HG03175 (cell line): ENCODE data around the gene SCN5A.

ENCODE experiments used
- ATAC-seq: cut with Tn5 transposase; IDR thresholded peaks from one replicate; pipeline ENCODE4 v1.9.1; 2021; ENCODE audit warnings: mild to moderate bottlenecking, moderate library complexity; ENCODE audit not compliant: unreplicated experiment

SCN5A gene

DNA sequence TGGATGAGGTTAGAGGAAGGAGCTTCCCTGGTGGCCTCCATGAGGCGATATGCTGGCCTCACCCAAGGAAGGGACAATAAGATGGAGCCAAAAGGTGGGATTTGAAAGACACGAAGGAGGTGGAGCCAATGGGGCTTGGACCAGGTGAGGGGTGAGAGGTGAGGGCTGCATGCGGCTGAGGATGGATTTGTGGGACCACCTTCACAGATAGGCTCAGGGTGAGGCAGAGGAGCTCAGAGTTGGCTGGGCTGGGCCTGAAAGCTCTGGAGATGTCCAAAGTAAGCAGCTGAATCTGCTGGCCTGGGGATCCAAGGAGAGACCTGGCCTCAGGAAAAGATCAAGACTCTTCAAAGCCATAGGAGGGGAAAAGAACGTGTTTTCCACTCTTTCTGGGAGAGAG is 103.5 kb downstream of the SCN5A start:
- no peak for ATAC-seq

DNA sequence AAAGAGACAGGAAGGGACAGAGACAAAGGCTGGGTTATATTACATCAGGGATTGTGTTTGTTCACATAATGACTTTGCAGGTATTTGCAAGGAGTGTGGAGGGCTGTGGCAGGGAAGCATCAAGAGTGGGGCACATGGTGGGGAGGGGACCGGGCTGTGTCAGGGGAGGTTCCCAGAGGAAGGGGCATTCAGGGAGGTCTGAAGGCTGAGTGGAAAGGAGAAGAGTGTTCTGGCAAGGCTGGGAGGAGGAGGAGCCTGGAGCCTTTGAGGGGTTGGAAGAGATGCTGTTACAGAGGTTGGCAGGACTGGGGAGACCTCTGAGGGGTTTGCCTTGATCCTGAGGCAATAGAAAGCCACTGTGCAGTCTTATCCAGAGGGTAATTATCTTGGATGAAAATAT is 103.9 kb downstream of the SCN5A start:
- ATAC-seq: no peak

DNA sequence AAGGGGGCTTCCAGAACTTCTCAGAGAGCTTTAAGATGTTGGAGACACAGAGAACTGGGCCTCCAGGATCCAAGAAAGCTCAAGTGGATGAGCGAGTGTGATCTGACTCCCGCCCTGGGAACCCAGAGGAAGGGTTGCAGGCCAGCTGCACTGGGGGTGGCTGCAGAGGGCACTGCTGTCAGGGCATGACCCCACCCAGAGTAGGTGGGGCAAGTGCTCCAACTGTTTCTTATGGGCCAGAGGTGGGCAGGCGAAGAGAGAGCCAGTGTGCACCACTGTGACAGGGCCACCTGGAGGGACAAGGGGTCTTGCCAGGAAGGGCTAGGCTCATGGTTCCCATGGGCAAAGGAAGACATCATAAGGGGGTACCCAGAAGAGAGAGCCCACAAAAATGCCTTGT is 104.6 kb downstream of the SCN5A start:
- ATAC-seq: no peak

DNA sequence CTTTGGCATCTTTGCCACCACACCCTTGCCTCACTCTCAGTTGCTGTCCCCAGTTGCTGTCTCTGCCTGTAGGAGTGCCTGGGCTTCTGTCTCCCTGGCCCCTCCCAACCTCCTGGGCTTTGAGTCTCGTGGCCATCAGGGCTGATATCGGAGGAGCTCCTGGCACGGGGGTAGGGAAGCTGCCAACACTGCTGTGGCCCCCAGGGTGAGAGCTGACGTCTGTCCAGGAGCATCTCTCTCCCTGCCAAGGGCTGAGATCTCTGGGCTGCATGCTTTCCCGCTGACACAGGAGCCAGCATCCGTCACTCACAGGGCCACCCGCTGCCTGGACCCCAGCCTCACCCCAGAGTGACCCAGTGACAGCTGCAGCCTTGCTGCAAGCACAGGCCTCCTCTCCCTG is 105.9 kb downstream of the SCN5A start:
- ATAC-seq: no peak

DNA sequence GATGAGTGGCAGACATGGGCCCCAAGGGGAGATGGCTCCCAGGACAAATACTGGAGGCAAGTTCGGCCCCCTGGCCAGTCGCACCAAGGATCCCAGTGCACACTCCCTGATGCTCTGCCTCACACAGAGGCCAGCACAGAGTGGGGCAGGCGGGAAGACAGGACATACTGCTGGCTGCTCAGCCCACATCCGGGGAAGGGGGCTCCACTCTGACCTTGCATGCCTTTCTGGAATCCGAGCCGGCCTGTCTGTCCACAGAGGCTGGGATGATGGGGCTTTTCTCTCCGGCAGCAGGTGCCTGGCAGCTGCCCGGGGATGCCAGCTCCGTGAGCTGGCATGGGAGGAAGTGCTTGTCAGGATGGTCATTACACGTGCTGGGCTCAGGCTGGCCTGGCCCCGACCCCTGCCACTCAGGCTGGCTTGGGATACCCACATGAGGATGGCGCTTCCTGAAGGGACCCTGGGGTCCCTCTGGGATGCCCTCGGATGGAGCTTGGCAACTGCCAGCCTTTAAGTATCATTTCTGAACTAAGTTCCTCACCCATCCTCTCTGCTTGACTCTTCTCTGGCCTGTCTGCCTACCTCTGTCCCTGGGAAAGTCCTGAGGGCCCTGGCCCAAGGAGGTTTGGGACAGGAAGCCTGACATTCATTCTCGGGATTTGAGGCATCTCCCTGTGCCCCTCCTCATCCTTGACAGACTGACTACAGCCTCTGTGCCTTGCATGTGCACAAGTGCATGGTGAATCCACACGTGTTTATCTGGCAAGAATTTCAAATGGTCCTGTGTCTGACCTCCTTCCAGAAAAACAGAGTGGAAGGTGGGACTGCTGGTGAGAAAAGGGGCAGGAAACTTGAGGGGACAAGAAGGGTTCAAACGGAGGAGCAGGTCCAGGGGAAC is 106.8 kb downstream of the SCN5A start:
- no peak for ATAC-seq

DNA sequence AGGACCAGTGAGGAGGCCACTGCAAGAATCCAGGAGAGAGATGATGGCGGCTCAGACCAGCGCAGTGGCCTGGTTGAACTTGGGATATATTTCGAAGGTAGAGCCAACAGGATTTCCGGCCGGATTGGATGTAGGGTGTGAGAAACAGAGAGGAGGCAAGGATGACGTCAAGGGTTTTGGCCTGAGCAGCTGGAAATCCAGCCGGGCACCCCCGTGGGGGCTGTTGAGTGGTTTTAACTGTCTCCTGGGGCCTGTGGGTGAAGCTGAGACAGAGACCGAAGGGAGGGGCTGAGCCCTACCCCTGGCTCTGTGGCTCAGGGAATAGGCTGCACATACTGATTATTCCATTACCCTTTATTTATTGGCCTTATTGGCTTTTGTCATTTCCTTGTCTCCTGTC is 107.7 kb downstream of the SCN5A start:
- no peak for ATAC-seq

DNA sequence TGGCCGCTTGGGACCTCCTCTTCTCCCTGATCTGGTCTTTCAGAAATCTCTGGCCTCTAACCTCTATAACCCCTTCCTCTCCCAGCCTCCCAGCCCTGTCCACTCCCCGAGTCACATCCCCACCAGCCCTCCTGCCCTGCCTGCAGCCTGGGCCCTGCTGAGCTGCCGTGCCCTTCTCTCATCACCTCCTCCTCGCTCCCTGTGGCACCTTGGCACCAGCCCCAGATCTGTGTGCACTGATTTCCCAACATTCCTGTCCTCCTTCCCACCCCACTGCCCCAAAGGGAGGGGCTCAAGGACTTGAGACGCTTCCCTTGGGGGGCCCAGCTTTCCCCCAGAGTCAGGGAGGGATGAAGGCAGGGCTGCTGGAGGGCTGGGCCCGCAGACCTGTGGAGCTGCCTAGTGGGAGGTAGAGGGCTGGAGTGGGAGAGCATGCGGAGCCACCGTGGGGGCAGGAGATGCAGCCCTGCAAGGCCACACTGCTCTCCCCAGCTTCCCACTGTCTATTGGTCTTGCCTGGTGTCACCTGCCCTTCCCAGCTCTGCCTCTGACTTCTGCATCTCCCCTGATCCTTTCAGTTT is 110.6 kb downstream of the SCN5A start:
- ATAC-seq: no peak

DNA sequence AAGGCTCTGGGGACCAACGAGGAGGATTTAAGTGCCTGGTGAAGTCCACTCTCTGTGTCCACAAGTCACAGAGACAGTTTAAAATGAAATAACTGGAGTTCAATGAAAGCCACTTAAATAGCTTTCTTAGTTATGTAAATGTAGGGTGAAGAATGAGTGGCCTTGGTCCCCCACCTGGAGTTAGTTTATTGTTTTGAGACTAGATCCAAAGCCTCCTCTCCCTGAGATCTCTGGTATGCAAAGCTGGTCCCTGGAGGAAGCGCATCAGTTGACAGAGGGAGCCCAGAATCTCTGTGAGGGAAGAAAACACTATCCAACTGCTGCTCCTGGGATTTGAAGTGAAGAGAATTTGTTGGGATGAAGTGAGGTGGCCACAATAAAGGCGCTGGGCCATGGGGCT is 112.8 kb downstream of the SCN5A start:
- no peak for ATAC-seq

DNA sequence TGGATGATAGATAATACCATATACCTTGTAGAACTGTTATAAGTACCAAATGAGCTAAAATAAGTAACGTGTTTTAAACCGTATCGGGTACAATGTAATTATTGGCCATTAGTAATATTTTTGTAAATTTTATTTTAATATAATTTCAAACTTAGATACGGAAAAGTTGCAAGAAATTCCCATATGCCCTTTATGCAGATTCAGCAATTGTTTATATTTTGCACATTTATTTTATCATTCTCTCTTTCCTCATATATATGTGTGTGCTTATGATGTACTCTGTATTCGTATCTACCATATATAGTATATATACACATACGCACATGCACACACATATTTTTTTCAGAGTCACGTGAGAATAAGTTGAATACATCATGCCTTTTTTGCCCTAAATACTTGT is 114.9 kb downstream of the SCN5A start:
- ATAC-seq: no peak

DNA sequence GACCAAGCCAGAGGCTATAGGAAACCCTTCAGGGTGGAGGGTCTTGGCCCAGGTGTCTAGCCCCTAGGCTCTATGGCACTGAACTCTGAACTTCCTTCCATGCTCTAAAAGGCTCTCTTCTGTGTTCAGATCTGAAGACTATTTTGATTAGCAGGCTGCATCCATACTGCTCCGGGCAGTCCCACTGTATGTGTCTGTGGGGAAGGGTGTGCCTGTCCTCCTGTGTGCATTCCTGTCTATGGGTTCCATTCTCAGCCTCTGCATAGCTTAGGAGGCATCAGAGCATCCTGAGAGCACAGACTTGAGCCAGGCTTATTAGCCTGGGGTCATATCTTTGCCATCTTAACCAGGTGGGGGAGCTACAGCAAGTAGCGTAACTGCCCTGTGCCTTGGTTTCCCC is 115.3 kb downstream of the SCN5A start:
- ATAC-seq: no peak

DNA sequence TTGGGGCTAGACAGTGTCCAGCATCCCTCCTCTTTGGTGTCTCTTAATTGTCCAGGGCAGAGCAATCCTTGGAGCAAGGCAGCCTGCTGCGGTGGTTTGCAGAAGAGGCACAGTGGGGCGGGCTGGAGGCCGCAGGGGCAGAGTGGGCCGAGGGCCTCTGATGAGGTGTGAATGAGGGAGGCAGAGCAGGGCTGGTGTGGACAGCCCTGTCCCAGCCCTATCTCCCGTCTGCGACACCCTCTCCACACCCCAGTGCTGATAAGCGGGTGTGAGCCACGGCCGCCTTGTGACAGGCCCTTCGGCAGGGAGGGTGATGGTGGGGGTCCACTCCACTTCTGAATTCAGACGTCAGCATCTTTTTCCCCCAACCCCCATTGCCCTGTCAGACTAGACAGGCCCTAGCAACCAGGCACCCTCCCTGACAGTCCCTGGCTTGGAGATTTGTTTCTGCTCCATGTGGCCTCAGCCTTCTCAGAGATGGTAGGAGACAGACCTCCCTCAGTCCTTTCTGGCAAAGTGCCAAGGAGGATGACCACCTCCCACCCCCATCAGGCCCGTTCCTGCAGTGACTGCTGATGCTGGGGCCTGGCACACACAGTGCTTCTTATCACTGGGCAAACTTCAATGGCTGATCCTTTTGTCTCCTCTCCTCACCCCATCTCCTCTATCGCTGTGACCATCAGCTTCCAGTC is 116.1 kb downstream of the SCN5A start:
- no peak for ATAC-seq

DNA sequence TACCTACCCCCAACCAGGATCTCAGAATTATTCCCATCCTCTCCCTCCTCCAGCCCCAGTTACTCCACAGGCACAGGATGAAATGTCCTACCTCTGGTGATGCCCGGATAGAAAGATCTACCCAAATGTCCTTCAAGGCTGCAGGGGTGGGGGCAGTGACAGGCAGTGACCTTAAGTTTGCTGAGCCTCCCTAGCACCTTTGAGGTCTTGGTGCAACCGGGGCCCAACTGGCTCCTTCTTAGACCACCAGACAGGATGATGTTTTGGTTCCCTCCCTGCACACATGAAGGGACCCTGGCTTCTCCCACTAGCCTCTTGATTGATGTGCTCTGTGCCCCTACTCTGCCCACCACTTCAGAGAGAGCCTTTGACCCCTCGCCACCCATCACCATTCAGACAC is 117.0 kb downstream of the SCN5A start:
- no peak for ATAC-seq

DNA sequence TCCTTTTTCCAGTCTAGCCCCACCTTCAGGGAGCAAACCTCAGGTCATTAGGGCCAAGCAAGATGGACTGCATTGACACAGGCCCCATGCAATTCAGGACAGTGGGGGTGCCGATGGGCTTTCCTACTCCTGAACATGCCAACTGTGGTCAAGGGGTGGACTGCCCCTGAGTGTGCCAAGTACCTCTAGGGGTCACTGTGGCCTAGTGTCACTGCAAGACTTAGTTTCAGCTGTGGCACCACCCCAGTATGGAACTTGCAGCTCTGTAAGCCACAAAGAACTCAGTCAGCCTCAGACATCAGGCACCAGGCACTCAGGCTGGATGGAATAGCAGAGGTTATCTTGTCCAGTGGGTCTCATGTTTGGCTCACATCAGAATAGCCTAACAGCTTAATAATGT is 121.0 kb downstream of the SCN5A start:
- ATAC-seq: no peak

DNA sequence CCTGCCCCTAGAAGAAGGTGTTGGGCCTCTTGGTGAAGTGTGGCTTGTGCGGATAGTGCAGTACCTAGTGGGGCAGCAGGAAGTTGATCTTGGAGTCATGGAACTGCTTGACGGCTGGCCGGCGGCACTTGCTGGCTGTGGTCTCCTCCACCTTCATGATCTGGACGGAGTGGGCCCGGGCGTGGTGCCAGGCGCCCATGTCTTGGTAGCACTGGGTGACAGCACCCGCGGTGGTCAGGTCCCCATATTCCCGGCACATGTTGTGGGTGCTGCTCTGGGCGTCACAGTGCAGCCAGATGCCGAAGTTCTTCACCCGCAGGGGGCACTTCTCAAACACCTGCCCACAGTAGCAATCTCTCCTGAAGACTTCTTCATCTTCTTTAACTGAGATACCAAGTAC is 122.7 kb downstream of the SCN5A start:
- ATAC-seq: no peak

DNA sequence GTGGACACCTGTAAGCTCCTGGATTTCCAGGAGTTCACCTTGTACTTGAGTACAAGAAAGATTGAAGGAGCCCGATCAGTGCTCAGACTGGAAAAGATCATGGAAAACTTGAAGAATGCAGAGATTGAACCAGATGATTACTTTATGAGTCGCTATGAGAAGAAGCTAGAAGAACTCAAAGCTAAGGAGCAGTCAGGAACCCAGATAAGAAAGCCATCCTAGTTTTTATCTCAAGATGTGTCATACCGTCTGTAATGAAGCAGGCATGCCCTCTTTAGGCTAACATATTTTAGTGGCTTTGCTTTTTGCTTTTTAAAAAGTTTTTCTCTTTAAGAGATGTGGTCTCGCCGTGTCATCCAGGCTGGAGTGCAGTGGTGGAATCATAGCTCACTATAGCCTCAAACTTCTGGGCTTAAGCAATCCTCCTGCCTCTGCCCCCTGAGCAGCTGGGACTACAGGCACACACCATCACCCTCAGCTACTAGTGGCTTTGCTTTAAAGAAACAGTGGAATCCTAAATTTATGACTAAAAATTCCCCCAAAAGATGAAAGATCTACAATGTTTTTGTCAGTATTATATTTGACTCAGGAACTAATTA is 125.2 kb downstream of the SCN5A start:
- ATAC-seq: no peak

DNA sequence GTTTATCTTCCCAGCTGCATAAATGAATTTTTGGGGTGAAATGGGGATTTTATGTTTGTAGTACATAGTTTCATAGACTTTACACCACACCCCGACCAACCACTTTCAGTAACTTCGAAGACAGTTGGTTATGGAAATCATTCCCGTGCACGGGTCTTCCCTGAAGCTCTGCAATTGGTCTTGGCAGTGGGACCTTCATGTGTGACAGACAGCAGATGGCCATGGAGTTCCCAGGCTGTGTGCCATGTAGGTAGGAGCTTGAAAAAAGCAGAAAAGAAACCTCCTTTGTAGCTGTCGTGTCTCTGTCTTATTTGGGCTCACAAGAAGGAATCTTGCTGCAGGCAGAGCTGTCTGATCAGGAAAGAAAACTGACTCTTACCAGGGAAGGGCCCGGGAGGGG is 127.5 kb downstream of the SCN5A start:
- no peak for ATAC-seq

DNA sequence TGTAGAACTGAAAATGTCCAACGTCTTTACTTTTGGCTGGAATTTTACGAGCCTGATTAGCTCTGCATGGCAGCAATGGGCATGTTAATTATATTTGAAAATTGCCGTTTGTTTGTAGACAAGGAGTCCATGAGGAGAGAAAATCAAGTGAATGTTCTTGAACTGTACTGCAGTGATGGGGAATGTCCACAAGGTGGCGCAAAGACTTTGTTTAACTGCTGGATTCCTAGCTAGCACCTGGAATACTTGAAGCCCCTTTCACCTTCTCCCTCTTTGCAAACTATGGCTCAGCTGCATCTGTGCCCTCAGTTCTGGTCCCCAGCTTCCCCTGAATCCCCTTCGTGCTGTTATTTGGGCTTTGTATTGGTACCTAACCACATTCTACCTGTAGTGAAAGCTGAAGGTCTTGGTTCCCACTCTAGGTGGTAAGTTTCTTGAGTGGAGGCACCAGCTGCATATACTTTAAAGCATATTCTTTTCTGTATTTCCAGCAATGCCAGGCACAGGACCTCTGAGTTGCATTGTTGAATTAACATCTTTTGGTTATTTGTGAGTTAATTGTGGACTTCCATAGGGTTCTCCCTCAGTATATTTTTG is 128.0 kb downstream of the SCN5A start:
- ATAC-seq: peak; percentile 49

DNA sequence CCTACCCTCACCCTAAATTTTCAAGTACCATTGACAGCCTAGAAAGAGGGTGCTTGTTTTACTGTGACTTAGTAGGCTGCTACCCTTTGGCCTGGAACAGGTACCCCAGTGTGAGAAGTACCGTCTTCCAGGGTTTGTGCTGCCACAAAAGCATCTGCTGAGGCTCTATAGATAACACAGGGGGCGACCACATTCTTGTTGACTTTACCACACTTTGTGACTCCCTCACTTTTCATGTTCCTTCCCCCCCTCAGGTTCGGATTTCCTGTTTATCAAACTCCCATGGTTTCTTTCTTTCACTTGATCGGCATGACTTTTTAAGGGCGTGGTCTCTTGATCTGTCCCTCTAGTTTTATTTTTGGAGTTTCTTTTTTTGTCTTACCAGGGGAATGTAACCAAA is 129.8 kb downstream of the SCN5A start:
- no peak for ATAC-seq

DNA sequence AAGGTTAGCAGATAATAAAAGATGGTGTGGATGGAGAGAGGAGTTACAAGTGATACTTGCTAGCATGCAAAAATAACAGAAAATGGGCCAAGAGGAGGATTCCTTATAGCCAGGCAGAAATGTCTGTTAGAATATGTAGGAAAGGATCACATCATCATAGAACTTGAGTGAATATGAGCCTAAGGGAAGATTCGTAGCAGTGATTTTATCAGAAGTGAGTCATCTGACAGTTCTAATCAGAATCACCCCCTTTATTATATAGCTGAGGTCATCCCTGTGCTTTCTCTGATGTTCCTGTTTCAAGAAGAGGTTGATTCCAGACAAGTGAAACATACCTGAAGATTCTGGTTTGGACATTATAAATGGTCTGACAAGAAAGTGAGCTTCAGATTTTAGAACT is 130.5 kb downstream of the SCN5A start:
- ATAC-seq: no peak

DNA sequence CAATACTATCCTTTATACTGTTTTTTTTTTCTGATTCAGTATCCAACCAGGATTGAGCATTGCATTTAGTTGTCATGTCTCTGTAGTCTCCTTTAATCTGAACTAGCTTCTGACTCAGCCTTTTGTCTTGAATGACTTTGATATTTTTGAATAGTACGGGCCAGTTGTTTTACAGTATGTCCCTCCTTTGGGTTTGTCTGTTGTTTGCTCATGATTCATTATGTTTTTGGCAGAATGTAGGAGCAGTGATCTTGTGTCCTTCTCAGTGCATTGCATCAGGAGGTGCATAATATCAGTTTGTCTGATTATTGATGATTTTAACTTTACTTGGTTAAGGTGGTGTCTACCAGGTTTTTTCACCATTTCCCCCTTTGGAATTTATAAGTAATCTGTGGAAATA is 132.8 kb downstream of the SCN5A start:
- no peak for ATAC-seq

DNA sequence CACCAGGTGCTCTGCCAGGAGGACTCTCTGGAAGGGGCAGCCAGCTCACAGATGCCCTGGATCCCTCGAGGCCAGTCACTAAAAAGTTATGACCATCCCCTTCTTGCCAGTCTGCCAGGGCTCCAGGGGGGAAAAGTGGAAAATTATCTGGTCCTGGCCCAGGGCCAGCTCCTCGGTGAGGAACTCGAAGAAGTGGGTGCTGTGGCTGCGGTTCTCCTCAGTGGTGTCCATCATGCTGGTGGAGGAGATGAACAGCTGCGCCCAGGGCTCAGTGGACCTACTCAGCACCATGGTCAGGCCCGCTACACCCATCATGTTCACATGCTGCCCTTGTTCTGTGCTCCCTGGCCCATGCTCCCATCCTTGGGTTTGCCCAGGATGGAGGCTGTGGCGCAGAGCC is 134.1 kb downstream of the SCN5A start:
- no peak for ATAC-seq
